DMS 273 (cell line): Measurements from ENCODE around the gene UBAP1.
"Not testable (repeated sequence)": the region's sequence is repeated elsewhere in the genome, so short reads cannot be mapped to it uniquely, and the experiment has no call there.

Source experiments
- DNase-seq: peaks from one replicate; lab custom pipeline; 2025; ENCODE audit not compliant: unreplicated experiment; lab: John Stamatoyannopoulos, UW

UBAP1 gene

GRCh38 chr9:34178436-34179212, at the start of gene UBAP1:
Gene UBAP1, plus strand, starts transcription at chr9:34179043. Its CDS starts 41,872 bp downstream, at chr9:34220915.
- peak; percentile 99 for DNase-seq

- DNase-seq, result no peak
Observed at GRCh38 chr9:34131571-34131970, 47.3 kb upstream of the UBAP1 start.

DNA sequence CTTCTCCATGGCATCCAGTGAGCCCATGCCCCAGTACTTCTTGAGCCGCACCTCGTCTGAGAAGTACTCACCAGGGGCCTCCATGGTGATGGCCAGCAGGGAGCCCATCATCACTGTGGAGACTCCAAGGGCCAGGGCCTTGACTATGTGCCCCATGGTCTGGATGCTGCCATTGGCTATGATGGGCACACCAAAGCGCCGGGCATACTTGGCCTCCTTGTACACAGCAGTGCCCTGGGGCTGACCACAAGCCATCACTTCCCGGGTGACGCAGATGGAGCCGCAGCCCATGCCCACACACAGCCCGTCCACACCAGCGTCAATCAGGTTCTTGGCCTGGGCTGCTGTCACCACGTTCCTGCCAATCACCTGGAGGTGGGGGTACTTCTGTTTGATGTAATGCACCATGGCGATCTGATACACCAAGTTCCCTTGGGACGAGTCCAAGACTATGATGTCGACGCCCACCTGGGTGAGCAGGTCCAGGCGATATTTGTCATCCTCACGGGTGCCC, 45.4 kb upstream of the UBAP1 start:
- no peak for DNase-seq

- no peak for DNase-seq
Observed at GRCh38 chr9:34134521-34134920, 44.3 kb upstream of the UBAP1 start.

DNA sequence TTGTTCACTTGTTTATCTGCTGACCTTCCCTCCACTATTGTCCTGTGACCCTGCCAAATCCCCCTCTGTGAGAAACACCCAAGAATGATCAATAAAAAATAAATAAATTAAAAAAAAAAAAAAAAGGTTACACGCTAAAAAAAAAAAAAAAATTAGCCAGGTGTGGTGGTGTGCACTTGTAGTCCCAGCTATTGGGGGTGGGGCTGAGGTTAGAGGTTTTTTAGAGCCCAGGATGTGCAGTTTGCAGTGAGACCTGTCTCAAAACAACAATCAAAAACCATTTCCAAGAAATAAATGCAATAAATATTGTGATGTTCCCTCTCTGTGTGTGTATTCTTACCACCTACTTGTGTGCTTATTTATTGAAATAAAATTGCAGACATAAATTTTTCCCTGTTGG, 40.2 kb upstream of the UBAP1 start:
- not testable (repeated sequence) for DNase-seq

GRCh38 chr9:34139477-34140146, 39.2 kb upstream of the UBAP1 start:
- DNase-seq, result peak; percentile 87

DNA sequence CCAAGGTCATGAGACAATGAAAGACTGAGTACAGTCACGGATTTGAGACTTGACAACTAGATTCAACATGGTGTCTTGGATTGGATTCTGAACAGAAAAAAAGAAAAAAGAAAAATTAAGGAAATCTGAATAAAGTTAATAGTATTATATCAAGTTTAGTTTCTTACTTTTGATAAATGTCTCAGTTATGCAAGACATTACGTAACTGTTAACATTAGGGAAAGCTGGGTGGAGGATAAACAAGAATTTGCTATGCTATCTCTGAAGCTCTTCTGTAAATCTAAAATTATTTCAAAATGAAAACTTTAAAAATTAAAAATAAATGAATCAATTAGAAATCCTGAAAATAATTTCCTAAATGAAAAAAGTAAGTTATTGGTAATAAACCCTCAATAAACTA, 38.0 kb upstream of the UBAP1 start:
- no peak for DNase-seq

- DNase-seq, result no peak
Observed at GRCh38 chr9:34143116-34143515, 35.7 kb upstream of the UBAP1 start.

GRCh38 chr9:34145165-34145564, 33.7 kb upstream of the UBAP1 start:
- DNase-seq, result peak; percentile 19

- no peak for DNase-seq
Observed at GRCh38 chr9:34151398-34151797, 27.4 kb upstream of the UBAP1 start.

GRCh38 chr9:34154057-34154456, 24.8 kb upstream of the UBAP1 start:
- peak; percentile 45 for DNase-seq

DNA sequence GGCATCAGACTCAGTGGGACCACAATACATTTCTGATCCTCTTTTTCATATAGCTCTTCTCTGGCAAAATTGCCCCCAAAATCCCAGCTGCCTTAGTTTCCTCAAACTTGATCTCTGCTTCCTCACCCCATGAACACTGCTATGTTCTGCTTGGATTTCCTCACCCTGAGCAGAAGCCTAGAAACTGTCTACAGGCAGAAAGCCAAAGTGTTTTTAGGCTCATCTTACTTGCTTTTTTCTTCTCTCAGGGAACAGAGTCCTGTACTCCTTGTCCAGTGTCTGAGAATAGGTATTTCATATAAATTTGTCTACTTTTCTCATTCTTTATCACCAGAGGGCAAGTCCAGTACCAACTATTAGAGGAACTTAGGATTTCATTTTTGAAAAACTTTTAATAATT, 21.5 kb upstream of the UBAP1 start:
- DNase-seq, result no peak

DNA sequence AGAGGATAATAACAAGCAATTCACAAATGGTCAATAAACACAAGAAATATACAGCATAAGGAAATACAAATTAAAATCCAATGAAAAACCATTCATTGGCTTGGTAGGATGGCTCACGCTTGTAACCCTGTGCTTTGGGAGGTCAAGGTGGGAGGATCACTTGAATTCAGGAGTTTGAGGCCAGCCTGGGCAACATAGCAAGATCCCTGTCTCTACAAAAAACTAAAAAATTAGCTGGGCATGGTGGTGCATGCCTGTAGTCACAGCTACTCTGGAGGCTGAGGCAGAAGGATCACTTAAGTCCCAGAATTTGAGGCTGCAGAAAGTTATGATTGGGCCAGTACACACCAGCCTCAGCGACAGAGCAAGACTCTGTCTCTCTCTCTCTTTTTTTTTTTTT, 20.9 kb upstream of the UBAP1 start:
- DNase-seq, result no peak

DNA sequence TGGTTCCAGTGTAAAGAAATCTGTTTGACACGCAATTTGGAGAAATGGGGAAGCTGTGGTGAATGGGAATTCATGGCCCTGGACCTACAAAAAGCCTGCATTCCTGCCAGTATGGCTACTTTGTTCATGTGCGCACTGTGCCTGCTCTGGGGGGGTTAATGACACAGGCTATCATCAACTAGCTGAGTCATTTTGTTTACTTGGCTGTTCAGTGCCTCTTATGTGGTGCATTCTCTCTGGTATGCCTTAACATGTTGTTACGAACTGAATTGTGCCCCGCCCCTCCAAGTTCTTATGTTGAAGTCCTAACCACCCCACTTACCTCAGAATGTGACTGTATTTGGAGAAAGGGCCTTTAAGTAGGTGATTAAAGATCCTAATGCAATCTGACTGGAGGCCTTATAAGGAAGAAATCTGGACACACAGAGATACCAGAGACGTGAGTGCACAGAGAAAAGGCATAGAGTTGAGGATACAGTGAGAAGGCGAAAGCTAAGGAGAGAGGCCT, 20.4 kb upstream of the UBAP1 start:
- DNase-seq, result no peak

GRCh38 chr9:34163434-34163833, 15.4 kb upstream of the UBAP1 start:
- no peak for DNase-seq

DNA sequence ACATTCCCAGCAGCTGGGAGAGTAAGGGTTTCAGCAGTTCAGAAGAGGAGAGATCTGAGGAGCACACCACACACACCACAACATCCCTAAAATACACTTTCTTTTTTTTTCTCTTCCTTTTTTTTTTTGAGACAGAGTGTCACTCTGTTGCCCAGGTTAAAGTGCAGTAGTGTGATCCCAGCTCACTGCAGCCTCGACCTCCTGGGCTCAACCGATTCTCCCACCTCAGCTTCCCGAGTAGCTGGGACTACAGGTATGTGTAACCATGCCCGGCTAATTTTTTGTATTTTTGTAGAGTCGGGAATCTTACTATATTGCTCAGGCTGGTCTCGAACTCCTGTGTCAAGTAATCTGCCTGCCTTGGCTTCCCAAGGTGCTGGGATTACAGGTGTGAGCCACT, 9.7 kb upstream of the UBAP1 start:
- no peak for DNase-seq

GRCh38 chr9:34170237-34170991, 8.4 kb upstream of the UBAP1 start:
- DNase-seq, result peak; percentile 84

DNA sequence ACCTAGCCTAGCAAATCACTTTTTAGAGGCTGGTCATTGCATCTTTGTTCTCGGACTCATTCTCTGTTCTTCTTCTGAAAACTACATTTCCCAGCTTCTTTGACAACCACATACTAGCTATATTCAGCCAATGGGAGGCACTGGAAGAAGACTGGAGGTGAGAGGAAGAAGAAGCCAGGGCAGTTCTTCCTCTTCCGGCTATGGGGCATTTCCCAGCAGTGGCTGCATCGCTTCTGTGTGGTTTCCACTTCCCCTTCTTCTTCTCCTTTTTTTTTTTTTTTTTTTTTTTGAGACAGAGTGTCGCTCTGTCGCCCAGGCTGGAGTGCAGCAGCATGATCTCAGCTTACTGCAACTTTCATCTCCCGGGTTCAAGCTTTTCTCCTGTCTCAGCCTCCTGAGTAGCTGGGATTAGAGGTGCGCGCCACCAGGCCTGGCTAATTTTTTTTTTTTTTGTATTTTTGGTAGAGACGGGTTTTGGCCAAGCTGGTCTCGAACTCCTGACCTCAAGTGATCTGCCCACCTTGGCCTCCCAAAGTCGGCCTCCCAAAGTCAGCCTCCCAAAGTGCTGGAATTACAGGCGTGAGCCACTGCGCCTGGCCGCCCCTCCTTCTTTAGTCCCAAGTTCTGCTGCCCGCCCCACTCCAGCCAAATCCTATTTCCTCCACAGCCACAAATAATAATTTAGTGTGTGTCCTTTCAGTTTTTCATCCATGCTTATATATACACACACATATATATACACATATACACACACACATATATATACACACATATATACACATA, 6.9 kb upstream of the UBAP1 start:
- DNase-seq, result no peak

DNA sequence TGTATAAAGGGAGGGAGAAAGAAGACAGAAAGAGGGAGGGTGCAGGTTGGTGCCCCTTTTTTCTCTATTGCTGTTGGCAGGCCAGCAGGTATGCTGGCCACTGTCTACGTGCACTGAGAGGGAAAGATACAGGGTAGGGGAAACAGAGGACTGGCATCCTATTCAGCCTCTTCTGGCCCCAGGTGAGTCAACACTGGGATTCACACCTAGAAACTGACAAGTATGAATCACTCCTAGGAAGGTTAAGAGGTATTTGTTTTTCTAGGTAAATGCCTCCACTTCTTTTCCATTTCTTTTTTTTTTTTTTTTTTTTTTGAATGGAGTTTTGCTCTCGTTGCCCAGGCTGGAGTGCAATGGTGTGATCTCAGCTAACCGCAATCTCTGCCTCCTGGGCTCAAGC, 2.8 kb upstream of the UBAP1 start:
- DNase-seq, result no peak

- no peak for DNase-seq
Observed at GRCh38 chr9:34177593-34178435, 1.0 kb upstream of the UBAP1 start.
